Liver (tissue), 9 donors: Measurements from ENCODE around the gene NTN1. TPM values are rescaled to one million over a fixed set of nuclear protein-coding genes. Genes with fewer than 3 reads are reported as not detected.

Experiments
- DNase-seq: peaks from one replicate; pipeline ENCODE4 v3.0.0-alpha.2; 2017; ENCODE audit warnings: low spot score
- H3K27ac ChIP-seq, 2 donors: one replicate each; pipeline ENCODE4 v1.7.0; 2013; ENCODE audit warnings: inconsistent platforms in 2 of 2, low read length in 2 of 2, control low read depth in 1 of 2, low read depth in 1 of 2, mild to moderate bottlenecking in 1 of 2
- H3K27me3 ChIP-seq, 4 donors: one replicate each; pipeline versions ENCODE4 v1.6.1 to v1.7.0; 2013; ENCODE audit warnings: low read length in 3 of 4, inconsistent platforms in 1 of 4, mild to moderate bottlenecking in 1 of 4, moderate library complexity in 1 of 4; ENCODE audit not compliant: control insufficient read depth in 4 of 4, insufficient read depth in 4 of 4
- H3K36me3 ChIP-seq, 4 donors: one replicate each; pipeline versions ENCODE4 v1.6.1 to v1.7.0; 2013; ENCODE audit warnings: low read length in 3 of 4, mild to moderate bottlenecking in 3 of 4, low read depth in 1 of 4, moderate library complexity in 1 of 4; ENCODE audit not compliant: control insufficient read depth in 4 of 4, insufficient read depth in 3 of 4
- H3K4me1 ChIP-seq, 4 donors: one replicate each; pipeline versions ENCODE4 v1.6.1 to v1.7.0; 2013; ENCODE audit warnings: low read length in 3 of 4, mild to moderate bottlenecking in 3 of 4, moderate library complexity in 1 of 4; ENCODE audit not compliant: control insufficient read depth in 4 of 4, insufficient read depth in 4 of 4
- H3K4me3 ChIP-seq, 3 donors: one replicate each; pipeline versions ENCODE4 v1.6.1 to v1.7.0; 2013; ENCODE audit warnings: low read length in 3 of 3, control low read depth in 1 of 3, low read depth in 1 of 3, mild to moderate bottlenecking in 1 of 3
- H3K9ac ChIP-seq, 2 donors: one replicate each; pipeline ENCODE4 v1.7.0; 2013; ENCODE audit warnings: low read length in 2 of 2, mild to moderate bottlenecking in 2 of 2, moderate library complexity in 2 of 2, control low read depth in 1 of 2, low read depth in 1 of 2
- H3K9me3 ChIP-seq, 4 donors: one replicate each; pipeline versions ENCODE4 v1.6.1 to v1.7.0; 2013; ENCODE audit warnings: low read length in 3 of 4; ENCODE audit not compliant: control insufficient read depth in 4 of 4
- ATF3 ChIP-seq: IDR thresholded peaks from 2 replicates; pipeline ENCODE4 v1.6.1; 2016; ENCODE audit warnings: antibody characterized with exemption
- CTCF ChIP-seq: fragments of 150-350 bp; IDR thresholded peaks from 2 replicates; pipeline ENCODE4 v1.5.1; 2017; ENCODE audit warnings: improper control_type of control experiment, low read depth, low read length; ENCODE audit not compliant: missing input control
- EGR1 ChIP-seq, 2 donors: IDR thresholded peaks; 2 replicates each; pipeline ENCODE4 v1.6.1; 2016 to 2018; ENCODE audit warnings: antibody characterized with exemption in 2 of 2, low read depth in 2 of 2
- FOXA1 ChIP-seq: IDR thresholded peaks from 2 replicates; pipeline ENCODE4 v1.6.1; 2016; ENCODE audit warnings: antibody characterized with exemption
- FOXA2 ChIP-seq: IDR thresholded peaks from 2 replicates; pipeline ENCODE4 v1.6.1; 2016; ENCODE audit warnings: antibody characterized with exemption
- GABPA ChIP-seq, 2 donors: IDR thresholded peaks in 1 of 2; conservative IDR thresholded peaks in 1 of 2; 2 replicates each; pipeline ENCODE4 v1.6.1; 2016; ENCODE audit warnings: antibody characterized with exemption in 2 of 2, mild to moderate bottlenecking in 1 of 2, moderate library complexity in 1 of 2
- HNF4A ChIP-seq, 2 donors: conservative IDR thresholded peaks; 2 replicates each; pipeline ENCODE4 v1.6.1; 2016; ENCODE audit warnings: antibody characterized with exemption in 2 of 2, mild to moderate bottlenecking in 2 of 2
- HNF4G ChIP-seq: IDR thresholded peaks from 2 replicates; pipeline ENCODE4 v1.6.1; 2016; ENCODE audit warnings: antibody characterized with exemption
- JUND ChIP-seq, 2 donors: IDR thresholded peaks; 2 replicates each; pipeline ENCODE4 v1.6.1; 2016; ENCODE audit warnings: antibody characterized with exemption in 2 of 2
- NR2F2 ChIP-seq: IDR thresholded peaks from 2 replicates; pipeline ENCODE4 v1.6.1; 2016; ENCODE audit warnings: antibody characterized with exemption
- RAD21 ChIP-seq, 2 donors: IDR thresholded peaks; 2 replicates each; pipeline ENCODE4 v1.6.1; 2016; ENCODE audit warnings: antibody characterized with exemption in 2 of 2, mild to moderate bottlenecking in 2 of 2
- RXRA ChIP-seq, 2 donors: IDR thresholded peaks; 2 replicates each; pipeline ENCODE4 v1.6.1; 2017 to 2018; ENCODE audit warnings: antibody characterized with exemption in 2 of 2, mild to moderate bottlenecking in 1 of 2
- TAF1 ChIP-seq: conservative IDR thresholded peaks from 2 replicates; pipeline ENCODE4 v1.6.1; 2016; ENCODE audit warnings: antibody characterized with exemption, mild to moderate bottlenecking
- YY1 ChIP-seq: IDR thresholded peaks from 2 replicates; pipeline ENCODE4 v1.6.1; 2016; ENCODE audit warnings: antibody characterized with exemption, mild to moderate bottlenecking
- WGBS: extraction: QIAGEN DNeasy Blood & Tissue Kit; methylation state at CpG from one replicate; pipeline ENCODE4 v1.1.7; 2013; 5-methylcytosine and 5-hydroxymethylcytosine counted together
- polyA plus RNA-seq, 2 donors: library from polyadenylated mRNA; stranded (reverse) in 1 of 2; unstranded in 1 of 2; fragments of 200-250 nt in 1 of 2; fragments of >200 nt in 1 of 2; fragmentation: Nextera tagmentation in 1 of 2; extraction: Ambion mirVana in 1 of 2; gene quantifications; one replicate each; pipeline versions ENCODE4 v1.2.1 to v1.2.3, GENCODE V29; 2013 to 2015
- total RNA-seq, 2 donors: library from RNA; depleted of rRNA; stranded (reverse); fragments of >200 nt; gene quantifications; one replicate each; pipeline ENCODE4 v1.2.3, GENCODE V29; 2014
- TF ChIP-seq, protein P1 (sequence below): IDR thresholded peaks from 2 replicates; pipeline ENCODE4 v1.6.1; 2016; ENCODE audit warnings: antibody characterized with exemption
- TF ChIP-seq, protein P2 (sequence below): IDR thresholded peaks from 2 replicates; pipeline ENCODE4 v1.6.1; 2016; ENCODE audit warnings: antibody characterized with exemption, mild to moderate bottlenecking
- TF ChIP-seq, protein P3 (sequence below): IDR thresholded peaks from 2 replicates; pipeline ENCODE4 v1.6.1; 2016; ENCODE audit warnings: antibody characterized with exemption
- donor health status: healthy.
- donor health status: healthy.
- donor health status: healthy.
- donor health status: healthy.
- donor health status: healthy.

NTN1 gene
- total and polyA plus RNA-seq, 4 donors = 0.14 to 8.7 (median 4.3) TPM

- Histone ChIP-seq H3K27ac (no peak overlapping the region), H3K9me3 (no peaks in the 10 kb centered on the region), H3K4me1 (peaks cover 0 to 10% (median 5%) of the 10 kb centered on the region in 4 donors), H3K27me3 (no peaks in the 10 kb centered on the region), H3K9ac (no peak overlapping the region), H3K36me3 (no peaks in the 10 kb centered on the region), H3K4me3 (no peak overlapping the region)
- 85% methylated on average over 4 of the region's 4 CpGs for WGBS
- TF ChIP-seq RAD21 (IDR thresholded peaks at IDR 0.05) = no peak
- no peak for TF ChIP-seq GABPA (IDR thresholded peaks at IDR 0.05 in 1 of 2, conservative IDR thresholded peaks at IDR 0.05 in 1 of 2)
- TF ChIP-seq HNF4G = no peak
- TF ChIP-seq FOXA1 = no peak
- no peak for DNase-seq
Observed at GRCh38 chr17:9109933-9110332, 88.6 kb downstream of the NTN1 start.

- no peak for DNase-seq
- no peak for TF ChIP-seq HNF4A (conservative IDR thresholded peaks at IDR 0.05)
- TF ChIP-seq NR2F2 = no peak
- no peak for TF ChIP-seq ATF3
- TF ChIP-seq RXRA (IDR thresholded peaks at IDR 0.05) = no peak
- TF ChIP-seq, protein P1, sequence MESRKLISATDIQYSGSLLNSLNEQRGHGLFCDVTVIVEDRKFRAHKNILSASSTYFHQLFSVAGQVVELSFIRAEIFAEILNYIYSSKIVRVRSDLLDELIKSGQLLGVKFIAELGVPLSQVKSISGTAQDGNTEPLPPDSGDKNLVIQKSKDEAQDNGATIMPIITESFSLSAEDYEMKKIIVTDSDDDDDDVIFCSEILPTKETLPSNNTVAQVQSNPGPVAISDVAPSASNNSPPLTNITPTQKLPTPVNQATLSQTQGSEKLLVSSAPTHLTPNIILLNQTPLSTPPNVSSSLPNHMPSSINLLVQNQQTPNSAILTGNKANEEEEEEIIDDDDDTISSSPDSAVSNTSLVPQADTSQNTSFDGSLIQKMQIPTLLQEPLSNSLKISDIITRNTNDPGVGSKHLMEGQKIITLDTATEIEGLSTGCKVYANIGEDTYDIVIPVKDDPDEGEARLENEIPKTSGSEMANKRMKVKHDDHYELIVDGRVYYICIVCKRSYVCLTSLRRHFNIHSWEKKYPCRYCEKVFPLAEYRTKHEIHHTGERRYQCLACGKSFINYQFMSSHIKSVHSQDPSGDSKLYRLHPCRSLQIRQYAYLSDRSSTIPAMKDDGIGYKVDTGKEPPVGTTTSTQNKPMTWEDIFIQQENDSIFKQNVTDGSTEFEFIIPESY = no peak
- TF ChIP-seq FOXA2 = no peak
- TF ChIP-seq JUND (IDR thresholded peaks at IDR 0.05) = no peak
- no peak for TF ChIP-seq RAD21 (IDR thresholded peaks at IDR 0.05)
- TF ChIP-seq, protein P2, sequence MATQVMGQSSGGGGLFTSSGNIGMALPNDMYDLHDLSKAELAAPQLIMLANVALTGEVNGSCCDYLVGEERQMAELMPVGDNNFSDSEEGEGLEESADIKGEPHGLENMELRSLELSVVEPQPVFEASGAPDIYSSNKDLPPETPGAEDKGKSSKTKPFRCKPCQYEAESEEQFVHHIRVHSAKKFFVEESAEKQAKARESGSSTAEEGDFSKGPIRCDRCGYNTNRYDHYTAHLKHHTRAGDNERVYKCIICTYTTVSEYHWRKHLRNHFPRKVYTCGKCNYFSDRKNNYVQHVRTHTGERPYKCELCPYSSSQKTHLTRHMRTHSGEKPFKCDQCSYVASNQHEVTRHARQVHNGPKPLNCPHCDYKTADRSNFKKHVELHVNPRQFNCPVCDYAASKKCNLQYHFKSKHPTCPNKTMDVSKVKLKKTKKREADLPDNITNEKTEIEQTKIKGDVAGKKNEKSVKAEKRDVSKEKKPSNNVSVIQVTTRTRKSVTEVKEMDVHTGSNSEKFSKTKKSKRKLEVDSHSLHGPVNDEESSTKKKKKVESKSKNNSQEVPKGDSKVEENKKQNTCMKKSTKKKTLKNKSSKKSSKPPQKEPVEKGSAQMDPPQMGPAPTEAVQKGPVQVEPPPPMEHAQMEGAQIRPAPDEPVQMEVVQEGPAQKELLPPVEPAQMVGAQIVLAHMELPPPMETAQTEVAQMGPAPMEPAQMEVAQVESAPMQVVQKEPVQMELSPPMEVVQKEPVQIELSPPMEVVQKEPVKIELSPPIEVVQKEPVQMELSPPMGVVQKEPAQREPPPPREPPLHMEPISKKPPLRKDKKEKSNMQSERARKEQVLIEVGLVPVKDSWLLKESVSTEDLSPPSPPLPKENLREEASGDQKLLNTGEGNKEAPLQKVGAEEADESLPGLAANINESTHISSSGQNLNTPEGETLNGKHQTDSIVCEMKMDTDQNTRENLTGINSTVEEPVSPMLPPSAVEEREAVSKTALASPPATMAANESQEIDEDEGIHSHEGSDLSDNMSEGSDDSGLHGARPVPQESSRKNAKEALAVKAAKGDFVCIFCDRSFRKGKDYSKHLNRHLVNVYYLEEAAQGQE = no peak
- TF ChIP-seq YY1 = no peak
- TF ChIP-seq TAF1 = no peak
- TF ChIP-seq GABPA (IDR thresholded peaks at IDR 0.05 in 1 of 2, conservative IDR thresholded peaks at IDR 0.05 in 1 of 2) = no peak
- TF ChIP-seq CTCF = no peak
- TF ChIP-seq EGR1 (IDR thresholded peaks at IDR 0.05; ENCODE audit: low read depth in 2 of 2) = no peak
- TF ChIP-seq, protein P3, sequence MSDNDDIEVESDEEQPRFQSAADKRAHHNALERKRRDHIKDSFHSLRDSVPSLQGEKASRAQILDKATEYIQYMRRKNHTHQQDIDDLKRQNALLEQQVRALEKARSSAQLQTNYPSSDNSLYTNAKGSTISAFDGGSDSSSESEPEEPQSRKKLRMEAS = no peak
- TF ChIP-seq HNF4G = no peak
- no peaks in the 10 kb centered on the region for H3K9me3 ChIP-seq
- no peak overlapping the region for H3K4me3 ChIP-seq
- no peaks in the 10 kb centered on the region for H3K36me3 ChIP-seq
- WGBS = 94% methylated on average over 7 of the region's 7 CpGs
- no peak overlapping the region for H3K9ac ChIP-seq
- H3K27ac ChIP-seq = no peak overlapping the region
- peaks cover under 1 to 12% (median 8%) of the 10 kb centered on the region in 4 donors for H3K4me1 ChIP-seq
- H3K27me3 ChIP-seq = no peaks in the 10 kb centered on the region
Observed at GRCh38 chr17:9110501-9110900, 89.2 kb downstream of the NTN1 start.
